ENCODE measurements around the gene DNPH1.

The DNPH1 gene

GRCh38 chr6:43211955-43212354 lies 17.3 kb downstream of the DNPH1 start:
- no CpG with 5 or more reads among the region's 1 CpG for WGBS
- Histone ChIP-seq H3K4me3 (ENCODE audit: insufficient read depth in 1 of 2, low read depth in 1 of 2, low read length in 2 of 2) (no peak overlapping the region), H2BK15ac (ENCODE audit: low read depth, poor library complexity, severe bottlenecking) (no peak overlapping the region), H3K18ac (ENCODE audit: low read depth in 1 of 2, low read length in 2 of 2) (no peak overlapping the region), H3K36me3 (ENCODE audit: control insufficient read depth in 1 of 2, insufficient read depth in 2 of 2, low read depth in 1 of 2, low read length in 2 of 2) (peaks cover 28 to 49% of the 10 kb centered on the region in 2 experiments), H3K27me3 (ENCODE audit: control insufficient read depth in 1 of 2, insufficient read depth in 1 of 2, low read length in 2 of 2) (no peaks in the 10 kb centered on the region), H2BK5ac (ENCODE audit: low read depth, low read length, poor library complexity, severe bottlenecking) (no peak overlapping the region), H3K9me3 (ENCODE audit: control insufficient read depth, low read length) (no peaks in the 10 kb centered on the region), H3K27ac (ENCODE audit: low read length, poor library complexity, severe bottlenecking) (no peak overlapping the region), H3K9ac (ENCODE audit: low read length) (no peak overlapping the region), H3K79me1 (replicated peaks; ENCODE audit: low read length, poor library complexity, severe bottlenecking) (no peaks in the 10 kb centered on the region), H2AK5ac (ENCODE audit: low read length, severe bottlenecking) (no peak overlapping the region), H4K8ac (ENCODE audit: low read length) (no peak overlapping the region), H3K4ac (ENCODE audit: low read depth in 1 of 2, low read length in 2 of 2) (no peak overlapping the region), H2BK120ac (ENCODE audit: low read depth, low read length) (no peak overlapping the region), H3K4me2 (ENCODE audit: low read length, poor library complexity, severe bottlenecking) (no peak overlapping the region), H2BK12ac (ENCODE audit: low read length in 2 of 2) (no peak overlapping the region), H4K91ac (ENCODE audit: low read length) (no peak overlapping the region), H3K23ac (ENCODE audit: low read length in 2 of 2) (no peak overlapping the region), H3K14ac (ENCODE audit: low read length in 2 of 2) (no peak overlapping the region), H2AFZ (ENCODE audit: low read depth, low read length) (no peak overlapping the region), H3K4me1 (ENCODE audit: control insufficient read depth, insufficient read depth, low read depth, low read length) (no peaks in the 10 kb centered on the region)
- no peak for DNase-seq

DNA sequence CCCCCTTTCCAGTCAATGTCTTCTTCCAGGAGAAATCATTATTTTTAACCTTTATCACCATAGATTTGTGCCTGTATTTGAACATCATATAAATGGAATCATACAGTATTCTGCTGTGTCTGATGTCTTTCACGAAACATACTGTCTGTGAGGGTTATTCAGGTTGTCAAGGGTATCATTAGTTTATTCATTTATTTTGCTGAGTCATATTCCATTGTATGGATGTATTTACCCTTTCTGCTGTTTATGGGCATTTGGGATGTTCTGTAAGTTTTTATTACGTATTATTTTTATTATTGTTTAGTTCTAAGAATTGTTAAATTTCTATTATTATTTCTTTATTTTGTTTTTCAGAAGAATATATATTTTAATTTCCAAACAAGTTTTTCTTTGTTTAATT lies 22.0 kb downstream of the DNPH1 start:
- H4K8ac ChIP-seq (ENCODE audit: low read length), result no peak overlapping the region
- no peak overlapping the region for H3K18ac ChIP-seq (ENCODE audit: low read depth in 1 of 2, low read length in 2 of 2)
- no peak overlapping the region for H2BK120ac ChIP-seq (ENCODE audit: low read depth, low read length)
- 79% methylated on average over 1 of the region's 2 CpGs for WGBS
- no peaks in the 10 kb centered on the region for H3K27me3 ChIP-seq (ENCODE audit: control insufficient read depth in 1 of 2, insufficient read depth in 1 of 2, low read length in 2 of 2)
- no peak overlapping the region for H3K14ac ChIP-seq (ENCODE audit: low read length in 2 of 2)
- no peak for DNase-seq
- H2AFZ ChIP-seq (ENCODE audit: low read depth, low read length), result no peak overlapping the region
- no peak overlapping the region for H3K4me2 ChIP-seq (ENCODE audit: low read length, poor library complexity, severe bottlenecking)
- no peak overlapping the region for H3K9ac ChIP-seq (ENCODE audit: low read length)
- no peak overlapping the region for H2AK5ac ChIP-seq (ENCODE audit: low read length, severe bottlenecking)
- H3K27ac ChIP-seq (ENCODE audit: low read length, poor library complexity, severe bottlenecking), result no peak overlapping the region
- peaks cover 39 to 48% of the 10 kb centered on the region in 2 experiments for H3K36me3 ChIP-seq (ENCODE audit: control insufficient read depth in 1 of 2, insufficient read depth in 2 of 2, low read depth in 1 of 2, low read length in 2 of 2)
- no peak overlapping the region for H3K4ac ChIP-seq (ENCODE audit: low read depth in 1 of 2, low read length in 2 of 2)
- no peak overlapping the region for H3K23ac ChIP-seq (ENCODE audit: low read length in 2 of 2)
- no peaks in the 10 kb centered on the region for H3K79me1 ChIP-seq (replicated peaks; ENCODE audit: low read length, poor library complexity, severe bottlenecking)
- no peaks in the 10 kb centered on the region for H3K4me1 ChIP-seq (ENCODE audit: control insufficient read depth, insufficient read depth, low read depth, low read length)
- H2BK5ac ChIP-seq (ENCODE audit: low read depth, low read length, poor library complexity, severe bottlenecking), result no peak overlapping the region
- no peak overlapping the region for H4K91ac ChIP-seq (ENCODE audit: low read length)
- peaks cover 10% of the 10 kb centered on the region for H3K9me3 ChIP-seq (ENCODE audit: control insufficient read depth, low read length)
- H2BK15ac ChIP-seq (ENCODE audit: low read depth, poor library complexity, severe bottlenecking), result no peak overlapping the region
- no peak overlapping the region for H3K4me3 ChIP-seq (ENCODE audit: insufficient read depth in 1 of 2, low read depth in 1 of 2, low read length in 2 of 2)
- H2BK12ac ChIP-seq (ENCODE audit: low read length in 2 of 2), result no peak overlapping the region

- no peak overlapping the region for H2BK15ac ChIP-seq (ENCODE audit: low read depth, poor library complexity, severe bottlenecking)
- H3K36me3 ChIP-seq (ENCODE audit: control insufficient read depth in 1 of 2, insufficient read depth in 2 of 2, low read depth in 1 of 2, low read length in 2 of 2), result peaks cover 39 to 48% of the 10 kb centered on the region in 2 experiments
- no peak overlapping the region for H4K91ac ChIP-seq (ENCODE audit: low read length)
- peaks cover 10% of the 10 kb centered on the region for H3K9me3 ChIP-seq (ENCODE audit: control insufficient read depth, low read length)
- DNase-seq, result no peak
- H3K18ac ChIP-seq (ENCODE audit: low read depth in 1 of 2, low read length in 2 of 2), result no peak overlapping the region
- no peak overlapping the region for H3K14ac ChIP-seq (ENCODE audit: low read length in 2 of 2)
- no peaks in the 10 kb centered on the region for H3K79me1 ChIP-seq (replicated peaks; ENCODE audit: low read length, poor library complexity, severe bottlenecking)
- H3K27ac ChIP-seq (ENCODE audit: low read length, poor library complexity, severe bottlenecking), result no peak overlapping the region
- H4K8ac ChIP-seq (ENCODE audit: low read length), result peak overlapping the region; percentile 9
- H2BK12ac ChIP-seq (ENCODE audit: low read length in 2 of 2), result no peak overlapping the region
- 95% methylated on average over 10 of the region's 10 CpGs for WGBS
- no peak overlapping the region for H3K9ac ChIP-seq (ENCODE audit: low read length)
- H3K4me1 ChIP-seq (ENCODE audit: control insufficient read depth, insufficient read depth, low read depth, low read length), result no peaks in the 10 kb centered on the region
- no peak overlapping the region for H2AK5ac ChIP-seq (ENCODE audit: low read length, severe bottlenecking)
- H3K27me3 ChIP-seq (ENCODE audit: control insufficient read depth in 1 of 2, insufficient read depth in 1 of 2, low read length in 2 of 2), result no peaks in the 10 kb centered on the region
- H2AFZ ChIP-seq (ENCODE audit: low read depth, low read length), result no peak overlapping the region
- H3K4me2 ChIP-seq (ENCODE audit: low read length, poor library complexity, severe bottlenecking), result no peak overlapping the region
- H3K4me3 ChIP-seq (ENCODE audit: insufficient read depth in 1 of 2, low read depth in 1 of 2, low read length in 2 of 2), result no peak overlapping the region
- H2BK120ac ChIP-seq (ENCODE audit: low read depth, low read length), result no peak overlapping the region
- H3K23ac ChIP-seq (ENCODE audit: low read length in 2 of 2), result no peak overlapping the region
- H3K4ac ChIP-seq (ENCODE audit: low read depth in 1 of 2, low read length in 2 of 2), result no peak overlapping the region
- no peak overlapping the region for H2BK5ac ChIP-seq (ENCODE audit: low read depth, low read length, poor library complexity, severe bottlenecking)
These were observed 23.4 kb downstream of the DNPH1 start for GRCh38 chr6:43205849-43206248.

DNA sequence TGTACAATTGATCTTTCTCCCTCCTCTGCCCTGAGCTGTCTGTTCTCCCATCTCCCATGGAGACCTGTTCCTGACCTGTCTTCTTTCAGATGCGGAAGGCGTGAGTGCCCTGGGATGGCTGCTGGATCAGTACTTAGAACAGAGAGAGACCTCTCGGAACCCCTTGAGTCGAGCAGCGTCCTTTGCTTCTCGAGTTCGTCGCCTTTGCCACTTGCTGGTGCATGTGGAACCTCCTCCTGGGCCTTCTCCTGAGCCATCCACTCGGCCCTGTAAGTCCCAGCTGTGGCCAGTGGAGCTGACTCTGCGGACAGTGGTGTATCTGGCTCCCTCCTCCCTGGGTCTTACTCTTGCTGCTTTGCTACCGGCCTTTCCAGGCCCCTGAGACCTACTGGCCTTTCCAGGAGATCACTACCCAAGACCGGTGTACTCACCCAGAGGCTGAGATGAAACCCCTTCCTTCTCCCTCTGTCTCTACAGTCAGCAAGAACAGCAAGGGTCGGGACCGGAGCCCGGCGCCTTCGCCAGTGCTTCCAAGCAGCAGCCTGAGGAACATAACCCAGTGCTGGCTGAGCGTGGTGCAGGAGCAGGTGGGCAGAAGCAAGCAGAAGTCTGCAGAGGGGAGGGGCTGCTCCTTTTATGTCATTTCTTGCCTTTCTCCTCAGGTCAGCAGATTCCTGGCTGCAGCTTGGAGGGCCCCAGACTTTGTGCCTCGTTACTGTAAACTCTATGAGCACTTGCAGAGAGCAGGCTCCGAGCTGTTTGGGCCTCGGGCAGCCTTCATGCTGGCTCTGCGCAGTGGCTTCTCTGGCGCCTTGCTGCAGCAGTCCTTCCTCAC lies 24.8 kb downstream of the DNPH1 start:
- H3K14ac ChIP-seq (ENCODE audit: low read length in 2 of 2), result no peak overlapping the region
- no peak overlapping the region for H3K18ac ChIP-seq (ENCODE audit: low read depth in 1 of 2, low read length in 2 of 2)
- DNase-seq, result no peak
- no peak overlapping the region for H2AK5ac ChIP-seq (ENCODE audit: low read length, severe bottlenecking)
- H2BK15ac ChIP-seq (ENCODE audit: low read depth, poor library complexity, severe bottlenecking), result no peak overlapping the region
- no peak overlapping the region for H2BK120ac ChIP-seq (ENCODE audit: low read depth, low read length)
- peaks cover 53 to 62% of the 10 kb centered on the region in 2 experiments for H3K36me3 ChIP-seq (ENCODE audit: control insufficient read depth in 1 of 2, insufficient read depth in 2 of 2, low read depth in 1 of 2, low read length in 2 of 2)
- H3K4ac ChIP-seq (ENCODE audit: low read depth in 1 of 2, low read length in 2 of 2), result no peak overlapping the region
- no peak overlapping the region for H3K9ac ChIP-seq (ENCODE audit: low read length)
- no peaks in the 10 kb centered on the region for H3K27me3 ChIP-seq (ENCODE audit: control insufficient read depth in 1 of 2, insufficient read depth in 1 of 2, low read length in 2 of 2)
- H2AFZ ChIP-seq (ENCODE audit: low read depth, low read length), result no peak overlapping the region
- no peak overlapping the region for H4K8ac ChIP-seq (ENCODE audit: low read length)
- no peak overlapping the region for H4K91ac ChIP-seq (ENCODE audit: low read length)
- no peak overlapping the region for H2BK12ac ChIP-seq (ENCODE audit: low read length in 2 of 2)
- H2BK5ac ChIP-seq (ENCODE audit: low read depth, low read length, poor library complexity, severe bottlenecking), result no peak overlapping the region
- no peak overlapping the region for H3K4me3 ChIP-seq (ENCODE audit: insufficient read depth in 1 of 2, low read depth in 1 of 2, low read length in 2 of 2)
- H3K4me2 ChIP-seq (ENCODE audit: low read length, poor library complexity, severe bottlenecking), result no peak overlapping the region
- H3K9me3 ChIP-seq (ENCODE audit: control insufficient read depth, low read length), result peaks cover 10% of the 10 kb centered on the region
- no peak overlapping the region for H3K27ac ChIP-seq (ENCODE audit: low read length, poor library complexity, severe bottlenecking)
- no peak overlapping the region for H3K23ac ChIP-seq (ENCODE audit: low read length in 2 of 2)
- H3K79me1 ChIP-seq (replicated peaks; ENCODE audit: low read length, poor library complexity, severe bottlenecking), result no peaks in the 10 kb centered on the region
- 96% methylated on average over 19 of the region's 23 CpGs for WGBS
- no peaks in the 10 kb centered on the region for H3K4me1 ChIP-seq (ENCODE audit: control insufficient read depth, insufficient read depth, low read depth, low read length)

Data from mesenchymal stem cell (in vitro differentiated cells and primary cell).